Common myeloid progenitor, CD34-positive (primary cell): ENCODE data around the gene NPPC.

Source experiments
- CTCF ChIA-PET: fragments of 350-600 bp; sonication (Branson Sonifier 250); formaldehyde crosslinking; loops from one replicate; lab custom pipeline; 2021; ENCODE audit warnings: antibody characterized with exemption; lab: Charles Lee
- POLR2A ChIA-PET: fragments of 350-600 bp; sonication (Branson Sonifier 250); formaldehyde crosslinking; loops from one replicate; lab custom pipeline; 2021; ENCODE audit warnings: antibody characterized with exemption; lab: Charles Lee
- DNase-seq, 3 donors: peaks; one replicate each; pipeline versions ENCODE4 v3.0.0 to v3.0.0-alpha.2; 2013
- H3K27ac ChIP-seq, 2 experiments: 1 replicate in 1 of 2; 2 replicates in 1 of 2; pipeline ENCODE4 v1.7.0; 2013; ENCODE audit warnings: inconsistent platforms in 2 of 2, low read length in 2 of 2, mild to moderate bottlenecking in 2 of 2, low read depth in 1 of 2, moderate library complexity in 1 of 2; ENCODE audit not compliant: severe bottlenecking in 2 of 2, insufficient read depth in 1 of 2, poor library complexity in 1 of 2
- H3K27me3 ChIP-seq, 5 experiments: replicated peaks in 2 of 5; 1 replicate in 3 of 5; 2 replicates in 2 of 5; pipeline versions ENCODE4 v1.6.1 to v1.7.0; 2013; ENCODE audit warnings: low read length in 4 of 5, mild to moderate bottlenecking in 2 of 5, moderate library complexity in 2 of 5, inconsistent platforms in 1 of 5; ENCODE audit not compliant: insufficient read depth in 5 of 5, control insufficient read depth in 4 of 5
- H3K36me3 ChIP-seq, 4 experiments: 1 replicate in 2 of 4; 2 replicates in 2 of 4; pipeline versions ENCODE4 v1.6.1 to v1.7.0; 2013; ENCODE audit warnings: low read length in 3 of 4, control low read depth in 1 of 4, mild to moderate bottlenecking in 1 of 4; ENCODE audit not compliant: control insufficient read depth in 4 of 4, insufficient read depth in 4 of 4
- H3K4me1 ChIP-seq, 4 experiments: 1 replicate in 3 of 4; 2 replicates in 1 of 4; pipeline versions ENCODE4 v1.6.1 to v1.7.1; 2013; ENCODE audit warnings: low read length in 3 of 4, mild to moderate bottlenecking in 3 of 4, control low read depth in 1 of 4, inconsistent platforms in 1 of 4, moderate library complexity in 1 of 4; ENCODE audit not compliant: control insufficient read depth in 4 of 4, insufficient read depth in 4 of 4; ENCODE audit errors: control extremely low read depth in 1 of 4
- H3K4me3 ChIP-seq, 7 experiments: 1 replicate in 4 of 7; 2 replicates in 3 of 7; pipeline versions ENCODE4 v1.5.1 to v1.7.0; 2013; ENCODE audit warnings: mild to moderate bottlenecking in 7 of 7, low read length in 6 of 7, moderate library complexity in 6 of 7, inconsistent platforms in 2 of 7, low read depth in 2 of 7, control low read depth in 1 of 7; ENCODE audit not compliant: insufficient read depth in 4 of 7, control insufficient read depth in 1 of 7; ENCODE audit errors: extremely low read depth in 1 of 7
- H3K9me3 ChIP-seq, 5 experiments: 1 replicate in 4 of 5; 2 replicates in 1 of 5; pipeline versions ENCODE4 v1.6.1 to v1.7.1; 2013; ENCODE audit warnings: low read length in 4 of 5, mild to moderate bottlenecking in 2 of 5, inconsistent platforms in 1 of 5, low read depth in 1 of 5, moderate library complexity in 1 of 5; ENCODE audit not compliant: control insufficient read depth in 4 of 5, insufficient read depth in 2 of 5; ENCODE audit errors: control extremely low read depth in 1 of 5
- WGBS: methylation state at CpG from one replicate; pipeline ENCODE4 v1.1.5; 2013; ENCODE audit not compliant: insufficient coverage; 5-methylcytosine and 5-hydroxymethylcytosine counted together

Gene NPPC

GRCh38 chr2:231927566-231927890 is 1.3 kb upstream of the NPPC start:
- 69% methylated on average over 7 of the region's 10 CpGs for whole genome bisulfite sequencing
- Histone ChIP-seq H3K4me3 (peak overlapping the region in 1 of 7 experiments; percentile 63), H3K27me3 (peaks cover 0 to 66% (median 20%) of the 10 kb centered on the region in 5 experiments), H3K4me1 (peaks cover 0 to 32% (median 30%) of the 10 kb centered on the region in 4 experiments), H3K36me3 (no peaks in the 10 kb centered on the region), H3K27ac (no peak overlapping the region), H3K9me3 (no peaks in the 10 kb centered on the region)
- no peak for DNase-seq
- CTCF ChIA-PET, result interaction anchor here (0.6 to 10.0 kb wide), 4 partner anchors 16 to 398 kb away, joined by 3 to 75 read pairs (median 33); no protein-coding TSS in a partner anchor
- POLR2A ChIA-PET, result interaction anchor here (0.6 kb wide), 1 partner anchor 443 kb away, joined by 5 read pairs; no protein-coding TSS in a partner anchor

- ChIA-PET POLR2A (no interaction called here), CTCF (interaction anchor here (0.6 to 10.0 kb wide), 7 partner anchors 9 to 398 kb away, joined by 3 to 75 read pairs (median 4); no protein-coding TSS in a partner anchor)
- Histone ChIP-seq H3K27me3 (peaks cover 0 to 70% (median 25%) of the 10 kb centered on the region in 5 experiments), H3K9me3 (no peaks in the 10 kb centered on the region), H3K4me3 (peak overlapping the region in 6 of 7 experiments; percentile 48 to 77 (median 64)), H3K36me3 (no peaks in the 10 kb centered on the region), H3K4me1 (peaks cover 0 to 32% (median 30%) of the 10 kb centered on the region in 4 experiments), H3K27ac (no peak overlapping the region)
- WGBS, result 7% methylated on average over 50 of the region's 51 CpGs
- DNase-seq, result peak; percentile 28 to 82 (median 76)
Observed at GRCh38 chr2:231926761-231927565, 767 bp upstream of the NPPC start.

GRCh38 chr2:231925303-231926179 is 655 bp downstream of the NPPC start:
- H3K9me3 ChIP-seq, result no peaks in the 10 kb centered on the region
- DNase-seq, result peak; percentile 64 to 76 (median 72)
- H3K27me3 ChIP-seq, result peaks cover 0 to 63% (median 25%) of the 10 kb centered on the region in 5 experiments
- CTCF ChIA-PET, result interaction anchor here (1.0 to 10.0 kb wide), 15 partner anchors 8 to 400 kb away, joined by 3 to 75 read pairs (median 5); no protein-coding TSS in a partner anchor
- peaks cover 0 to 32% (median 30%) of the 10 kb centered on the region in 4 experiments for H3K4me1 ChIP-seq
- H3K4me3 ChIP-seq, result peak overlapping the region in 6 of 7 experiments; percentile 48 to 77 (median 64)
- no peaks in the 10 kb centered on the region for H3K36me3 ChIP-seq
- POLR2A ChIA-PET, result interaction anchor here (1.0 kb wide), 1 partner anchor 399 kb away, joined by 3 read pairs; no protein-coding TSS in a partner anchor
- under 1% methylated on average over 85 of the region's 96 CpGs for WGBS
- H3K27ac ChIP-seq, result no peak overlapping the region

- 51% methylated on average over 8 of the region's 8 CpGs for WGBS
- Histone ChIP-seq H3K4me3 (peak overlapping the region in 2 of 7 experiments; percentile 63 to 77), H3K27ac (no peak overlapping the region), H3K36me3 (no peaks in the 10 kb centered on the region), H3K27me3 (peaks cover 0 to 63% (median 25%) of the 10 kb centered on the region in 5 experiments), H3K4me1 (peaks cover 0 to 32% (median 30%) of the 10 kb centered on the region in 4 experiments), H3K9me3 (no peaks in the 10 kb centered on the region)
- ChIA-PET CTCF (interaction anchor here (1.0 to 10.0 kb wide), 14 partner anchors 9 to 400 kb away, joined by 3 to 75 read pairs (median 6); no protein-coding TSS in a partner anchor), POLR2A (interaction anchor here (1.0 kb wide), 1 partner anchor 400 kb away, joined by 3 read pairs; no protein-coding TSS in a partner anchor)
- no peak for DNase-seq
Observed at GRCh38 chr2:231924889-231925275, 1.3 kb downstream of the NPPC start.

GRCh38 chr2:231923951-231924888 is 2.0 kb downstream of the NPPC start:
- DNase-seq, result no peak
- WGBS, result 82% methylated on average over 23 of the region's 24 CpGs
- Histone ChIP-seq H3K4me3 (no peak overlapping the region), H3K9me3 (no peaks in the 10 kb centered on the region), H3K27me3 (peaks cover 0 to 63% (median 25%) of the 10 kb centered on the region in 5 experiments), H3K36me3 (no peaks in the 10 kb centered on the region), H3K27ac (no peak overlapping the region), H3K4me1 (peaks cover 0 to 32% (median 30%) of the 10 kb centered on the region in 4 experiments)
- ChIA-PET CTCF (interaction anchor here (0.8 to 10.0 kb wide), 14 partner anchors 8 to 401 kb away, joined by 3 to 75 read pairs (median 5); no protein-coding TSS in a partner anchor), POLR2A (interaction anchor here (0.6 kb wide), 1 partner anchor 40 kb away, joined by 3 read pairs; no protein-coding TSS in a partner anchor)

GRCh38 chr2:231923010-231923344 is 3.2 kb downstream of the NPPC start:
- no CpG with 5 or more reads among the region's 3 CpGs for WGBS
- Histone ChIP-seq H3K4me1 (peaks cover 0 to 32% (median 30%) of the 10 kb centered on the region in 4 experiments), H3K36me3 (no peaks in the 10 kb centered on the region), H3K27ac (no peak overlapping the region), H3K4me3 (no peak overlapping the region), H3K9me3 (no peaks in the 10 kb centered on the region), H3K27me3 (peaks cover 0 to 58% (median 24%) of the 10 kb centered on the region in 5 experiments)
- no peak for DNase-seq
- ChIA-PET POLR2A (no interaction called here), CTCF (interaction anchor here (0.5 to 10.0 kb wide), 6 partner anchors 22 to 402 kb away, joined by 3 to 75 read pairs (median 9); no protein-coding TSS in a partner anchor)
